Eye (tissue), 1 donor: ENCODE results near the gene NRGN.

Experiments
- DNase-seq: peaks from one replicate; pipeline ENCODE4 v3.0.0-alpha.2; 2015

Gene NRGN

GRCh38 chr11:124742555-124742954 lies 2.8 kb downstream of the NRGN start:
- no peak for DNase-seq

DNA sequence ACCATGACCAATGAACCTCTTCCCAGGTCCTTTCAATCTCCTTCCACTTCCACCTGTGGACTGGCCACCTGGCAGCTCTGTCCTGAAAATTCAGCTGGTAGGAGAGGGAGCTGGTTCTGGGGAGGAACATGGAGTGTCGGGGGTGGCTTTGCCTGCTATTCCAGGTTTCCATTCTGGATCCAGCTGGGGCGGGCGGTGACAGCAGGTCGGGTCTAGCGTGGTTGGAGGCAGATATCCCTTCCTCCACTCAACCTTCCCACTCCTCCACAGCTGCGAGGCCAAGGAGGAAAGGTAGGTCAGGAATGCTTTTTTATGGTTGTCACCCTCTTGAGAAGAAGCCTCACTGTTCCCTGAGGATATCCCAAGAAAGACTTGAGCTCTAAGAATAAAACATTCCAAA lies 3.3 kb downstream of the NRGN start:
- no peak for DNase-seq

DNA sequence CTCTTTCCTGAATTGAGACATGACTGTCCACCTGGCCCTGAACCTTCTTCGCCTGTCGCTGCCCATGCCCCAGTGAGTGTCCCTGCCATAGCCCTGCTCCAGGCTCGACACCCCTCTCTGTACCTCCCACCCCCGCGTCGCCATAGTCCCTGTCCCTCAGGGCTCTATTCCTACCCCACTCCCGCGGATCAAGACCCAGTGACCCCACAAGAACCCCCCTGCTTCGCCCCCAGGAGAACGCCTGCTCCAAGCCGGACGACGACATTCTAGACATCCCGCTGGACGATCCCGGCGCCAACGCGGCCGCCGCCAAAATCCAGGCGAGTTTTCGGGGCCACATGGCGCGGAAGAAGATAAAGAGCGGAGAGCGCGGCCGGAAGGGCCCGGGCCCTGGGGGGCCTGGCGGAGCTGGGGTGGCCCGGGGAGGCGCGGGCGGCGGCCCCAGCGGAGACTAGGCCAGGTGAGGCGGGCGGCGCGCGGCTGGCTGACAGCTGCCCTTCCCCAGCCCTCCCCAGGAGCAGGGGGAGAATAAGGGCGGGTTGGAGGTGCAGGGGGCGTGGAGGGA lies 5.6 kb downstream of the NRGN start:
- no peak for DNase-seq

- no peak for DNase-seq
Observed at GRCh38 chr11:124745835-124746620, 6.3 kb downstream of the NRGN start.

DNA sequence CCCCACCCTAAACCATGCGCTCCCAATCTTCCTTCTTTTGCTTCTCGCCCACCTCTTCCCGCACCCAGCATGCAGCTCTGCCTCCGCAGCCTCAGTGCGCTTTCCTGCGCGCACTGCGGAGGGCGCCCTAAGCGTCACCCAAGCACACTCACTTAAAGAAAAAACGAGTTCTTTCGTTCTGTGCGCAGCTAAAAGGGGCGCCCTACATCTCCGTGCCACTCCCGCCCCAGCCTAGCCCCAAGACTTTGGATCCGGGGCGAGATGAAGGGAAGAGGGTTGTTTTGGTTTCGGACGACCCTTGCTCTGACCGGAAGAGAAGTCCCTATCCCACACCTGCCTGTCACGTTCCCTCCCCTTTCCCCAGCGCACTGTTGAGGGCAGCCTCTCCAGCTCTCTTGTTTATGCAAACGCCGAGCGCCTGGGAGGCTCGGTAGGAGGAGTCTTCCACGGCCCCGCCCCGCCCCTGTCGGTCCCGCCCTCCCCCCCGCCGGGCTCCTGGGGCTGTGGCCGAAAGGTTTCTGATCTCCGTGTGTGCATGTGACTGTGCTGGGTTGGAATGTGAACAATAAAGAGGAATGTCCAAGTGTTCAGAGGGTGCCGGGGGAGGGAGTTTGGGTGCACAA lies 7.0 kb downstream of the NRGN start:
- DNase-seq = peak; percentile 65

- DNase-seq = no peak
Observed at GRCh38 chr11:124747406-124748099, 7.8 kb downstream of the NRGN start.

DNA sequence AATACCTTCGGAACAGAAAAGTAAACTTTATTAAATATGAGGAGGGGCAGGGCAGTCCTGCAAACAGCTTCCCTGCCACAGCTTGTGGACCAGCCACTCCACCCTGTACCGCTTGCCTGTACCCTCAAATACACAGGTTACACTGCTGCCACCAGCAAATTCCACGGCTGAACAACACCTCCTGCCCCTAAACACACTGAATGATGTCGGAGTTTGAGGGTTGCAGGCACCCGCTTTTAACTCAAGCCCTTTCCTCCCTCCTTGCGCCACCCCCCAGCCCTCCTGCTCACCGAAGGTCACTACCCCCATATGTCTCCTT lies 8.3 kb downstream of the NRGN start:
- DNase-seq = no peak

DNA sequence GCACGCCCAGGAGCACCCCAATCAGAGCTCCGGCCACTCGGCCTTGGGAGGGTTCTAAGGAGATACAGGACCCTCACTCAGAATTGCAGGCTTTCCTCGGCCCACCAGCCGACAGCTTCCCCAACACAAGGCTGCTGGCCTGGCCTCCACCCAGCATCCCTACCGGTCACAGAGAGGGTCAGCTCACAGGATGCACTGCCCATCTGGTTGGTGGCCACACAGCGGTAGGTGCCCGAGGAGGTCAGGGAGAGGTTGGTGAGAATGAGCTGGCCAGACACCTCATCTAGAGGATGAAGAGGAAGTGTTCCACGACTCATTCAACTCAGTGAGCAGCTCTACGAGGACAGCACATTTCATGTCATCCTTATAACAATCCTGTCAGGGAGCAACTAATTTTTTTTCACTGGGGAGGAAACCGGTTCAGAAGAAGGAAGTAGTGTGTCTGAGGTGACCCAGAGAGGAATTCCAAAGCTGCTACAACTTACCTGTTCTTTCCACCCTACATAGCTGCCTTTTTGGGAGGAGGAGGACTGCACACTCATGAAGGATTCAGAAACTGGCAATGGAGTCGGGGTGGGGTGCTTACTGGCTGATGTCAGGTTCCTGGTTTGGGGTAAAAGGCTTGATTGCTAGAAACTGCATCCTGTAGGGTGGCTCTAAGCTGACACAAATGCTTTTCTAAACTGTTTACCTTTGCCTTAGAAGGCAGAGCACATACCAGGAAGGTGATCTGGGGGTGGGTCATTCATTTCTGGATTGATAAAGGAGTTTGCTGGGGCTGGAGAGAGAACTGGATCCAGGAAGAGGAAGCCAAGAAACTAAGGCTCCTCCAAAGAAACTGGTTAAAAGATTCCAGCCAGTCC lies 9.0 kb downstream of the NRGN start:
- DNase-seq = no peak

DNA sequence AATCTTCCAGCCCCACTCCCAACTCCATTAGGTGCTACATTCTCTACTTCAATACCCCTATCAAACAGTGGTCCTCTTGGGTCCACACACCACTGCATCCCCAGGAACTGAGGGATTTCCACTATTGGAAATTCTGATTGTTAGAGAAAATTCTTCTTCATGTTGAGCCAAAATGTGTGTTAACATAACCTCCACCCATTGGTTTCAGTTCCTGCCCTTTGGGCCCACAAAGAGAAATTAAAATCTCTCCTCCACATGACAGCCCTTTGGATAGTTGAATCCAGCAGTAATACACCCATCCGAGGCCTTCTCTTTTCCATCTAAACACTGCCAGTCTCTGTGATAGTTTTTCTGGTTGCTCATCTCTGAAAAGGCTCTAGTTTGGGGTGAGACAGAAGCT lies 10.2 kb downstream of the NRGN start:
- no peak for DNase-seq

DNA sequence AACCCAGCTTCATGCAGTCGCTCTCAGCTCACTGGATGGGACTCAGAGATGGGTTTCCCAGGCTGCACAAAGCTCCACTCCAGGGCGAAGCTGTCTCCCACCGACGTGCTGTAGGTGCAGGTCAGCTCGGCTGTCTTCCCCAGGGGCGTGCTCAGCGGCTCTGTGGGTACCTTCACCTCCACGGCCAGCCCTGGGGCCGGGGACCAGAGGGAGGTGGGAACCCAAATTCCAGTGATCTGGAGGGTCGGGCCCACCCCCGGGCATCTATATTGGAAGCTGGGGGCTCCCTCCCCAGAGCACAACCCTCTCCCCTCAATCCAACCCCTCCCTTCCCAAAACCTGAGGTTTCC lies 11.6 kb downstream of the NRGN start:
- DNase-seq = no peak

DNA sequence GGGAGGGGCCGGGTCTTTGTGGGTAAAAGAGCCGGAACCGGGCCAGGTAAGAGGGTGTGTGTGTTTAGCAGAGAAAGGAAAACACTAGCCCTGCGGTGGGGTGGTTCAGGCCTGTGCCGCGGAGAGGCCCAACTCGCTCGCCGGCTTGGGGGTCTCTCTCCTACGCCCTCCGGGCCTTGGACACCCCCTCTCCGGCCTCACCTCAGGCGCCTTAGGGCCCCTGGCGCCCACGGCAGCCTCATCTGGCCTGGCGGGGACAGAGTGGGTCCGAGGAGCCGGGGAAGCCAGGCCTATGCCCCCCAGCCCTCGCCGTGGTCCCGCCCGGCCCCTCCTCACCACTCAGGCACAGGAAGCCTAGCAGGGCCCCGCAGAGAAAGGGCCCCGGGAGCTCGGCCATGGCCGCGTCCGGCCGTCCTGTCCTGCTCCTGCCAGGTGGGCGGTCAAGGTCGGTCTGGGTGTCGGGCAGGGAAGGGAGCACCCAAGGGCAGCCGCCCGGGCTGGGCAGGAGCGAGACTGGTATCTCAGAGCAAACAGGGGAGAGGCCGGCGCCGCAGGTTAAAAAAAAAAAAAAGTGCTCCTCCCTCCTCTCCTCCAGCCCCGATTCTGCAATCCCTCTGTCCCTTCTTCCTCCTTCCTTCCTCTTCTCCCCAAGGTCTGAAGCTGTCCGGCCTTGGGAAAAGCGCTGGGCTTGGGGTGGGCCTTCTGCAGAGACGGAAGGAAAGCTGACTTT lies 12.2 kb downstream of the NRGN start, which contains the start of gene VSIG2:
VSIG2 (minus strand) TSS at position 515 of the 730 bp plus-strand sequence; CDS start at position 397, 118 bp downstream.
- no peak for DNase-seq

GRCh38 chr11:124752471-124753102 lies 12.8 kb downstream of the NRGN start:
- no peak for DNase-seq

DNA sequence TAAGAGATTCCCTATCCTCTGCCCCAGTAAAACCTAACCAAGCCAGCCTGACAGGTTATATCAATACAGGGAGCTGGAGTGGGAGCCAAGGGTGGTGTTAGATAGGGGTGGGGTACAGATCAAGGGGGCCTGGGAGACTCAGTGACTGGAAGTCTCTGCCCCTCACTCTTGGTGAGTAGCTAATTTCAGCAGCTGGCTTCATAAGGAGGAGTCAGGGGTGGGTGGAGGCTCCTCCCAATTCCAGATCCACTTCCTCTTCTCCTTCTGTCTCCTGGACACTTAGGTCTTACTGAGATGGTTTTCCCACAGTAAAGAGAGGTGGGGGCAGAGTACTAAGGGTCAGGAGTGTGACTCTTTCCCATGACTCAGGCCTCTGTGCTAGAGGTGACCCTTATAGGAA lies 13.5 kb downstream of the NRGN start:
- DNase-seq = no peak

GRCh38 chr11:124753624-124754023 lies 13.9 kb downstream of the NRGN start:
- DNase-seq = no peak

GRCh38 chr11:124754309-124754708 lies 14.6 kb downstream of the NRGN start:
- no peak for DNase-seq

- no peak for DNase-seq
Observed at GRCh38 chr11:124754710-124755109, 15.0 kb downstream of the NRGN start.

GRCh38 chr11:124756033-124756752 lies 16.5 kb downstream of the NRGN start:
- DNase-seq = no peak

GRCh38 chr11:124756753-124757227 lies 17.0 kb downstream of the NRGN start:
- no peak for DNase-seq

- no peak for DNase-seq
Observed at GRCh38 chr11:124757320-124757719, 17.6 kb downstream of the NRGN start.

- peak; percentile 92 for DNase-seq
Observed at GRCh38 chr11:124758355-124759265, 18.9 kb downstream of the NRGN start.
